ENCODE results near the gene SPATA6L. TPM values are rescaled to one million over a fixed set of nuclear protein-coding genes. Genes with fewer than 3 reads are reported as not detected.
A peak's percentile ranks its signal among the peaks of the same experiment; 100 is the strongest.

SPATA6L gene
- total and polyA plus RNA-seq, 2 of the 13 experiments (the other 11 are each of a cell fraction or from before 2014, with no cell fraction given) = 1.1 to 1.9 TPM

- no peak for TF ChIP-seq ZSCAN9 (CRISPR knock-in tag; IDR thresholded peaks at IDR 0.05; ENCODE audit: borderline replicate concordance)
- peak; percentile 51; the same call in 1 of the 2 replicates for TF ChIP-seq ZNF768 (CRISPR knock-in tag; IDR thresholded peaks at IDR 0.05)
- no peak for TF ChIP-seq IKZF1 (IDR thresholded peaks at IDR 0.05)
- peak; percentile 89; the same call in 1 of the 2 replicates for TF ChIP-seq ZNF446 (CRISPR knock-in tag; IDR thresholded peaks at IDR 0.05)
- TF ChIP-seq ATF3 (CRISPR knock-in tag; IDR thresholded peaks at IDR 0.05) = peak; percentile 12; the same call in 1 of the 2 replicates
- TF ChIP-seq TRIM22 (IDR thresholded peaks at IDR 0.05) = no peak
- peak; percentile 44; the same call in 1 of the 2 replicates for TF ChIP-seq ZBTB14 (CRISPR knock-in tag; IDR thresholded peaks at IDR 0.05)
- TF ChIP-seq SRSF4 (IDR thresholded peaks at IDR 0.05; ENCODE audit: low read depth, low read length, poor library complexity, severe bottlenecking) = no peak
- no peak; the same call in 1 of the 2 replicates for TF ChIP-seq ZNF512B (CRISPR knock-in tag; IDR thresholded peaks at IDR 0.05; ENCODE audit: borderline replicate concordance)
- TF ChIP-seq ARNT (IDR thresholded peaks at IDR 0.05) = no peak
- peak; percentile 80 for TF ChIP-seq IRF2 (CRISPR knock-in tag; IDR thresholded peaks at IDR 0.05)
- TF ChIP-seq SKIL (CRISPR knock-in tag; IDR thresholded peaks at IDR 0.05; ENCODE audit: borderline replicate concordance) = 0 out of 2 replicates have a peak, but pooled peaks have one; percentile 23
- 0 out of 2 replicates have a peak, but pooled peaks have one; percentile 19 for TF ChIP-seq SATB2 (CRISPR knock-in tag; IDR thresholded peaks at IDR 0.05)
- peak; percentile 20; the same call in 1 of the 2 replicates for TF ChIP-seq ZBTB25 (CRISPR knock-in tag; IDR thresholded peaks at IDR 0.05)
- TF ChIP-seq ZBTB10 (CRISPR knock-in tag; IDR thresholded peaks at IDR 0.05; ENCODE audit: borderline replicate concordance) = no peak; the same call in 1 of the 2 replicates
- no peak for TF ChIP-seq RORA (CRISPR knock-in tag; IDR thresholded peaks at IDR 0.05)
Observed at GRCh38 chr9:4662108-4662988, 3.9 kb downstream of the SPATA6L start, which contains the start of gene PLPP6 (continued).

All from HepG2 (cell line).